ENCODE results near the gene TRIM32.
A peak's percentile ranks its signal among the peaks of the same experiment; 100 is the strongest.

The TRIM32 gene, protein sequence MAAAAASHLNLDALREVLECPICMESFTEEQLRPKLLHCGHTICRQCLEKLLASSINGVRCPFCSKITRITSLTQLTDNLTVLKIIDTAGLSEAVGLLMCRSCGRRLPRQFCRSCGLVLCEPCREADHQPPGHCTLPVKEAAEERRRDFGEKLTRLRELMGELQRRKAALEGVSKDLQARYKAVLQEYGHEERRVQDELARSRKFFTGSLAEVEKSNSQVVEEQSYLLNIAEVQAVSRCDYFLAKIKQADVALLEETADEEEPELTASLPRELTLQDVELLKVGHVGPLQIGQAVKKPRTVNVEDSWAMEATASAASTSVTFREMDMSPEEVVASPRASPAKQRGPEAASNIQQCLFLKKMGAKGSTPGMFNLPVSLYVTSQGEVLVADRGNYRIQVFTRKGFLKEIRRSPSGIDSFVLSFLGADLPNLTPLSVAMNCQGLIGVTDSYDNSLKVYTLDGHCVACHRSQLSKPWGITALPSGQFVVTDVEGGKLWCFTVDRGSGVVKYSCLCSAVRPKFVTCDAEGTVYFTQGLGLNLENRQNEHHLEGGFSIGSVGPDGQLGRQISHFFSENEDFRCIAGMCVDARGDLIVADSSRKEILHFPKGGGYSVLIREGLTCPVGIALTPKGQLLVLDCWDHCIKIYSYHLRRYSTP

DNA sequence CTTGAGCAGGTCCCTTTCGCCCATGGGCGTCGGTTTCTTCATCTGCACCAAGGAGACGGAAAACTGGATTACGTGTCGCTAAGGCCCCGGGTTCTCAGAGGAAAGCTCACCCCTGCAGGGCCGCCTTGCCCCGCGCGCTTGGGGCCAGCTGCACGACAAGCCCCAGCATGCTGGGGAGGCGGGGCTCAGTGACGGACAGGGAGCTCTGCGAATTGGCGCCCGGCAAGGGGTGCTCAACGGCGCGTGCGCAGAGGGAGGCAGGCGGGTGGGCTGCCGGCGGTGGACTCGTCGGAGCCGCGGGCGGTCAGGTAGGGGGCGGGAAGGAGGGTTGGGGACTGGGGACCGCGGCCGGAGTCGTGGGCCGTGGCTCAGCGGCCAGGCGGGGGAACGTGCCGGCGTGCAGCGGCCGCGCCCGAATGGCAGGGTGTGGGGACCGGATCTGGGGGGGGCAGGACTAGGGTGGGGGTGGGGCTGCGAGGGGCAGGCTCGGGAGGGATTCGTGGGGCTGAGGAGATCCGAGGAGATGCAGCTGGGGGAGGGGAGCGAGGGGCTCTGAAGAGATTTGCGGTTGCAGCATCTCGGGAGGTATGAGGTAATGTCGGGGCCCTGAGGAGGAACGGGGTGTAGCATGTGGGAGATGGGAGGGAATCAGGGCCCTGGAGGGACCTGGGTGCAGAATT, at the start of gene TRIM32:
Gene TRIM32 (plus strand): TSS at position 232 of the 680 bp plus-strand sequence. CDS start 10,438 bp downstream, outside the sequence.
- Histone ChIP-seq H3K4me1 (peaks cover 25 to 54% (median 37%) of the 10 kb centered on the region in 10 experiments), H3K27ac (peak within 1 kb of the TSS; percentile 38 to 83 (median 75); a peak in 20 of 22 replicates), H3K9me3 (replicated peaks in 1 of 11) (peaks cover 14 to 23% (median 19%) of the 10 kb centered on the region in 11 experiments; a peak in 21 of 22 replicates), H3K4me2 (peak within 1 kb of the TSS; percentile 76 to 99 (median 91)), H3K4me3 (peak within 1 kb of the TSS; percentile 69 to 80 (median 73)), H4K20me1 (peaks cover 7 to 44% (median 29%) of the 10 kb centered on the region in 11 experiments; a peak in 18 of 22 replicates), H3K27me3 (no peaks in the 10 kb centered on the region), H3K36me3 (peaks cover 0 to 8% (median 0%) of the 10 kb centered on the region in 11 experiments; a peak in 5 of 22 replicates), H3K9ac (peak within 1 kb of the TSS; percentile 72 to 83 (median 80))
- no peak for TF ChIP-seq Cebpa-rat (IDR thresholded peaks at IDR 0.05)

DNA sequence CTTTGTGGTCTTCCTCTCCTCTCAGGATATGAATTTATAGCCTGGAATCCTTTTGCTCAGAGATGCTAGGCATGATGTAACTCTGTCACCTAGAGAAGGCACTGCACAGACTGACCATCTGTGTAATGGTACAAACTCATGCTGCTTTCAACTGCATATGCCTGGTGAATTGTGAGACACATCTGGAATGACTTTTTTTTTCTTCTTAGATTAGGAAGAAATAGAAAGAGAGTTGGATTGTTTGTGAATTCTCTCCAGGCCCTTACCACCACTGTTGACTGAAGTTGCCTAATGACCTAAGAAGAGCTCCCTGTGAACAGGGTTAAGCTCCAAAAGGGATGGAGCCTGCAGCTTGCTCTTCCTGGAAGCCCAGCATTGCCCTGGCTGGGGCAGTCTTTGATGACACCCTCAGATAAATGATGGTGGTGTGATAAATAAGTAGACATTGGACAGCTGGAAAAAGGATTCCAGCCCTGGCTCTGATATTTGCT, 47.8 kb upstream of the TRIM32 start:
- H3K4me1 ChIP-seq = peaks cover 0 to 5% (median 0%) of the 10 kb centered on the region in 10 experiments; a peak in 2 of 20 replicates
- no peaks in the 10 kb centered on the region for H3K27me3 ChIP-seq
- no peaks in the 10 kb centered on the region for H3K9me3 ChIP-seq (replicated peaks in 1 of 11)
- no peak for TF ChIP-seq Cebpa-rat (IDR thresholded peaks at IDR 0.05)
- no peaks in the 10 kb centered on the region for H4K20me1 ChIP-seq
- no peaks in the 10 kb centered on the region for H3K36me3 ChIP-seq
- H3K4me3 ChIP-seq = no peak overlapping the region
- no peak overlapping the region for H3K27ac ChIP-seq
- no peak overlapping the region for H3K9ac ChIP-seq
- H3K4me2 ChIP-seq = no peak overlapping the region

DNA sequence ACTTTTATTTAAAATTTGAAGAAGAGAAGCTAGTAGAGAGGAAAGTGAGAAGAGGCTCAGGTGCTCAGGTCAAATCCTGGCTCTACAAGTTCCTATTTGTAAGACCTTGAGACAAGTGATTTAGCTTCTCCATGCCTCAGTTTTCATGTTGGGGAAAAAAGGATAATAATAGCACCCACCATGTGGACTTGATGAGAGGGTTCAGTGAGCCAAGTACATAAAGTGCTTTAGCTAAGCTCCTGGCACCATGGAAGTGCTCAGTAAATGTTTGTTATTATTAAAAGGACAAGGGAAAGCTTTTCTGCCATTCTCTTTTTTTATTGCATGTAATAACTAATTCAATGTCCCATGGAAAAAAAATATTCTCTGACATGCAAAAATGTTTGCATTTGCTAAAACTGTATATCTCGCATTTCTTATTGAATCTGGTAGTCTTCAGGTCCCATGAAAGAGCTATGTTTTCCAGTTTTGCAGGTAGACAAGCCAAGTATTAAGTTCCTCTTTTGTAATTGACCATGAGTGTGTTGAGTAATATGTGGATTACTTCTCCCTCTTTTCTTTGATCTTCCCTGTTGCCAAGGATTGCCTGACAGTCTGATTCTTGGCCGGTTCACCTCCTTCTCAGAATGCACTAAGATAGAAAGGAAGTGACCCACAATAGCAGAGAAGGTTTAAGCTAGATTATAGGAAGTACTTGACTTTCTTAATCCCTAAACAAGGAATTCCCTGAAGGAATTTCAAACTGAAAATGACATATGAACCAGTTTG, 45.6 kb upstream of the TRIM32 start:
- H3K9ac ChIP-seq = no peak overlapping the region
- peaks cover 0 to 7% (median 0%) of the 10 kb centered on the region in 10 experiments; a peak in 2 of 20 replicates for H3K4me1 ChIP-seq
- TF ChIP-seq Cebpa-rat (IDR thresholded peaks at IDR 0.05) = no peak
- H3K9me3 ChIP-seq (replicated peaks in 1 of 11) = no peaks in the 10 kb centered on the region
- no peak overlapping the region for H3K27ac ChIP-seq
- H4K20me1 ChIP-seq = no peaks in the 10 kb centered on the region
- H3K4me2 ChIP-seq = no peak overlapping the region
- no peaks in the 10 kb centered on the region for H3K27me3 ChIP-seq
- no peak overlapping the region for H3K4me3 ChIP-seq
- no peaks in the 10 kb centered on the region for H3K36me3 ChIP-seq

DNA sequence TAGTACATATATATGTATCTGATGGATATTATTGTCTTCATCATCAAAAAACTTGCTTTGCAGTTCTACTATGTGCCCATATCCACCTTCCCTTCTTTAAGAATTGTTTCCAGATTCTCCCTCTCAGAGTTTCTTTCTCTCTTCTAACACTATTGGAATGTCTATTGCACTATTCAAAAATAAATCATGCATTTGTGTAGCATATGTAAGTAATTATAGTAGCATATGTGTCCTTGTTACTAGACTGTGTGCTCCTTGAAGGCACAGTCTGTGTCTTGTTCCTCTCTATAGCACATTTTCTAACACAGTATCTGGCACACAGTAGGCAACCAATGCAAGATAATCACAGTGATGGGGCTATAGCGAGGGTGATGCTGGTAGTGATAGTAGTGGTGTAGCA, 43.4 kb upstream of the TRIM32 start:
- Histone ChIP-seq H3K36me3 (no peaks in the 10 kb centered on the region), H3K27ac (no peak overlapping the region), H3K9me3 (replicated peaks in 1 of 11) (no peaks in the 10 kb centered on the region), H4K20me1 (no peaks in the 10 kb centered on the region; a peak in 2 of 22 replicates), H3K9ac (no peak overlapping the region), H3K4me1 (peaks cover 0 to 7% (median 0%) of the 10 kb centered on the region in 10 experiments; a peak in 2 of 20 replicates), H3K4me2 (no peak overlapping the region), H3K4me3 (no peak overlapping the region), H3K27me3 (no peaks in the 10 kb centered on the region)
- no peak for TF ChIP-seq Cebpa-rat (IDR thresholded peaks at IDR 0.05)

DNA sequence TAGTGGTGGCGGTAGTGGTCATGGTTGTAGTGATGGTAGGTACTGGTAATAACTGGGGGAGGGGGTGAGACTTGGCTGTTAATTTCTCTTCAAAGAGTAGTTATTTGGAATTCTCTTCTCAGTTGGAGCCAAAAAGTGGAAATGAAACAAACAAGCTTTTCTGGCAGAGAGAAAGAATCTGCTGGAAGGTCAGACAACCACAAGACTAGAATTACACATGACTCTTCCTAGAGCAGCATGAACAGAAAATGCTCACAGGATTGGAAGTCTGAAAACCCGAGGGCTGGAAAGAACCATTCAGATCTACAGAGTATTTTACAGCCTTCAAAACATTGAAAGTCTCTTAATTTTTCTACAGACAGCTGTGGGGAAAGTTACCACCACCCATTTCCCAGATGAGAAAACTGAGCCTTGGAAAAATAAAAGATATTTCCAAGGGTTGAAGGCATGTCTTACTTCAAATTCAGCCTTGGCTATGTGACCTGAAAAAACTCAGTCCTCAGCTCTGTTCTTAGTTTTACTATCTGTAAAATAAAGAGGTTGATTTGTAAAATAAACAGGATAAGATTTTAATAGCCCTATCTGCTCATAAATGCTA, 42.9 kb upstream of the TRIM32 start:
- Histone ChIP-seq H3K9ac (no peak overlapping the region), H3K4me1 (peaks cover 0 to 7% (median 0%) of the 10 kb centered on the region in 10 experiments; a peak in 2 of 20 replicates), H3K9me3 (replicated peaks in 1 of 11) (no peaks in the 10 kb centered on the region), H3K36me3 (no peaks in the 10 kb centered on the region), H3K27ac (no peak overlapping the region), H3K27me3 (no peaks in the 10 kb centered on the region), H3K4me3 (no peak overlapping the region), H3K4me2 (no peak overlapping the region), H4K20me1 (no peaks in the 10 kb centered on the region; a peak in 2 of 22 replicates)
- no peak for TF ChIP-seq Cebpa-rat (IDR thresholded peaks at IDR 0.05)

DNA sequence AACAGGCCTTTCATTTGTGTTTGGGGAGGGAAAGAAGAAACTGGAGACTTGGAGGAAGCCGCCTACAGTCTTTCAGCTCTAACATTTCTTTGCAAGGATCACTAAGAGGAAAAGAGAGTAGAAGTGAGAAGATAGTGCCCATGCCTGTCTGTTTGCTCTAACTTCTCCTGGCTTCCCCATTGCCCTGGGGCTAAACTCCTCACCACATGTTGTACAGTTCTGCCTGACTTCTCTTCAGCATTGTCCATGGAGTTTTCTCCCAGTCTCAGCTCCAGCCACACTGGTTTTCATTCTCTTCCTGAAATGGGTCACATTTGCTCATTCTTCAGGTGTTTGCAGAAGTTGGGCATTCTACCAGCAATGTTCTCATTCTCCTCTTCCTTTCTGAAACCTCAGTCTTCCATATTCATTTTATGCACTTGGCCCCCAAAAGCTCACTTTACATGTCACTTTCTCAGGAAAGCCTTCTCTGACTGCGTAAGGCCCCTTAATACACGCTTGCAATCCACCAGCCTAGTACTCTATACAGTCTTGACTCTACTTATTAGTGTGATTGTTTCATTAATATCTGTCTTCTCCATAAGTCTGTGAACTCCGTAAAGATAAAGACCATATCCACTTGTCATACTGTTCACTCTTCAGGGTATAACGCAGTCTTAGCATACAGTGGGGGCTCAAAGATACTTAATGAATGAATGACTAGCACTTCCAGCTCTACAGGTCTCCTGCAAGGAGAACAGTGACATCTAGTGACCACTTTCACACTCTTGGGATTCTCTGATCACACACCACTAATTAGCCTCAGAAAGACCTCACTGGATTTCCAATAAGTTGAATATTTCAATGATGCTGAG, 40.2 kb upstream of the TRIM32 start:
- Histone ChIP-seq H3K9ac (no peak overlapping the region), H3K9me3 (replicated peaks in 1 of 11) (no peaks in the 10 kb centered on the region), H3K4me3 (no peak overlapping the region), H3K27me3 (no peaks in the 10 kb centered on the region), H3K4me2 (no peak overlapping the region), H4K20me1 (no peaks in the 10 kb centered on the region; a peak in 3 of 22 replicates), H3K36me3 (0 out of 22 replicates have a peak, but pooled peaks cover 0 to 6% (median 0%) of the 10 kb centered on the region in 11 experiments), H3K4me1 (peaks cover 0 to 7% (median 0%) of the 10 kb centered on the region in 10 experiments; a peak in 2 of 20 replicates), H3K27ac (no peak overlapping the region)
- TF ChIP-seq Cebpa-rat (IDR thresholded peaks at IDR 0.05) = no peak

DNA sequence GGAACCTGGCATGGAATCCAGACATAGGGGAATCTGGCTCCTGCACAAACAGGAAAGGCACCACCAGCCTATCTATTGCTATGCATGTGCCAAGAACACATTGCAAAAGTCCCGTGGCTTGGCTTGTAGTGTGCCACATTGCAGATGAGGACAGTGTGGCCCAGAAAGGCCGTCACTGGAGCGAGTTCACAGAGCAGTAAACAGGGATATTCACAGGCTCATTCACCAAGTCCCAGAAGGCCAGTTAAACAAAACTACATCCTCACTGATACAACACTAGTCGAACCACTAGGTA, 39.6 kb upstream of the TRIM32 start:
- Histone ChIP-seq H3K27me3 (no peaks in the 10 kb centered on the region), H3K27ac (no peak overlapping the region), H3K4me1 (peaks cover 0 to 7% (median 0%) of the 10 kb centered on the region in 10 experiments; a peak in 2 of 20 replicates), H3K9me3 (replicated peaks in 1 of 11) (no peaks in the 10 kb centered on the region), H3K9ac (no peak overlapping the region), H3K36me3 (0 out of 22 replicates have a peak, but pooled peaks cover 0 to 6% (median 0%) of the 10 kb centered on the region in 11 experiments), H4K20me1 (no peaks in the 10 kb centered on the region; a peak in 3 of 22 replicates), H3K4me2 (no peak overlapping the region), H3K4me3 (no peak overlapping the region)
- TF ChIP-seq Cebpa-rat (IDR thresholded peaks at IDR 0.05) = no peak
